ENCODE data around the gene CAB39. TPM values are rescaled to one million over a fixed set of nuclear protein-coding genes. Genes with fewer than 3 reads are reported as not detected.

The CAB39 gene
- total RNA-seq, 1 experiment from 2014 or later, result 39.9 TPM

GRCh38 chr2:230678451-230678850, 34.2 kb upstream of the CAB39 start:
- no peak for DNase-seq (ENCODE audit: low read depth, low spot score)
- POLR2A ChIA-PET, result no interaction called here
- Histone ChIP-seq H3K36me3 (ENCODE audit: control insufficient read depth, insufficient read depth, low read length) (no peaks in the 10 kb centered on the region), H3K27me3 (ENCODE audit: control insufficient read depth, insufficient read depth, low read length) (no peaks in the 10 kb centered on the region), H3K27ac (ENCODE audit: low read length) (no peak overlapping the region), H3K9me3 (ENCODE audit: control insufficient read depth, insufficient read depth, low read depth, low read length) (no peaks in the 10 kb centered on the region), H3K4me1 (ENCODE audit: control insufficient read depth, insufficient read depth, low read length) (no peaks in the 10 kb centered on the region), H3K4me3 (ENCODE audit: low read depth in 2 of 2, low read length in 2 of 2) (no peak overlapping the region)
- CTCF ChIA-PET, result no interaction called here
- no peak for ATAC-seq
- intact Hi-C loops (cut with micrococcal nuclease; ENCODE audit: unreplicated experiment) (no loop called here), in situ Hi-C loops (cut with HindIII; ENCODE audit: low pct_unique_long_range_greater_than_20kb, low sequenced_read_pairs) (no loop called here)
- TF ChIP-seq CTCF (IDR thresholded peaks at IDR 0.05), result no peak
- TF ChIP-seq REST (IDR thresholded peaks at IDR 0.05; ENCODE audit: insufficient read depth in 1 of 2, low read depth in 2 of 2, low read length in 1 of 2), result no peak
- no peak for TF ChIP-seq SIN3A (IDR thresholded peaks at IDR 0.05; ENCODE audit: borderline replicate concordance, insufficient read depth, low read depth, low read length)
- no TSS peak for BruUV-seq (replicated peaks)

DNA sequence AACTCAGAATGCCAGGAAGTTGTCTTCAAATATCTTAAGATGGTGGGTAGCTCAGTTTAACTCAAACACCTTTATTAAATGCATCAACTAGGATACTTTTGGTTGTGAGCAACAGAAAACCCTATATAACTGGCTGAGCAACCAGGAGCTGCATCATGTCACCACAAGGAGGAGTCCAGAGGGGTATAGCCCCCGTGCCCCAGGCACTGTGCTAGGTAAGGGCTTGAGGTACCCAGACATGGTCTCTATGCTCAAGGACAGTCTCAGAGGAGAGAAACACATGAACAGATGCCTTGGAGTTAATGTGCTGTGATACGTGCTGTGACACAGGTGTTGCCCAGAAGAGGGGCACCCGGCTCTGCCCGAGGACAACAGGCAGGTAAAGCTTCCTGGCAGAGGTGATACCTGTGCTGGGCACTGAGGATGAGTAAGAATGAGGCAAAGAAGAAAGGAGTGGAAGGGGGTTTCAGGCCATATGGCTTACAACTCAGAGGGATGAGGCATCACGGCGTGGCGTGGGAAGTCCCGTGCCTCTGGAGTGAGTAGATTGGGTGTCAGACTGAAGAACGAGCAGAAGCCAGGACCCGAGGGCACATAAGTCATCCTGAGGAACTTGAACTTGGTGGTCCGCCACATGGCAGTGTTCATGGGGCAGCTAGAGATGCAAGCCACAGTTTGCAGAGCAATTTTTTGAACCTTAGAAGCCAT, 32.0 kb upstream of the CAB39 start:
- Histone ChIP-seq H3K9me3 (ENCODE audit: control insufficient read depth, insufficient read depth, low read depth, low read length) (no peaks in the 10 kb centered on the region), H3K36me3 (ENCODE audit: control insufficient read depth, insufficient read depth, low read length) (no peaks in the 10 kb centered on the region), H3K27ac (ENCODE audit: low read length) (no peak overlapping the region), H3K27me3 (ENCODE audit: control insufficient read depth, insufficient read depth, low read length) (no peaks in the 10 kb centered on the region), H3K4me1 (ENCODE audit: control insufficient read depth, insufficient read depth, low read length) (peaks cover 14% of the 10 kb centered on the region), H3K4me3 (ENCODE audit: low read depth in 2 of 2, low read length in 2 of 2) (no peak overlapping the region)
- BruUV-seq (replicated peaks), result no TSS peak
- intact Hi-C loops (cut with micrococcal nuclease; ENCODE audit: unreplicated experiment), result no loop called here
- CTCF ChIA-PET, result interaction anchor here (0.5 to 0.6 kb wide), 2 partner anchors 8 to 14 kb away, joined by 3 to 4 read pairs; no protein-coding TSS in a partner anchor
- DNase-seq (ENCODE audit: low read depth, low spot score) (no peak), ATAC-seq (peak; percentile 50; the same call in 1 of the 2 replicates)
- POLR2A ChIA-PET, result no interaction called here
- TF ChIP-seq POLR2AphosphoS5 (IDR thresholded peaks at IDR 0.05; ENCODE audit: low read depth, low read length) (no peak), CTCF (IDR thresholded peaks at IDR 0.05) (no peak), SIN3A (IDR thresholded peaks at IDR 0.05; ENCODE audit: borderline replicate concordance, insufficient read depth, low read depth, low read length) (no peak), REST (IDR thresholded peaks at IDR 0.05; ENCODE audit: insufficient read depth in 1 of 2, low read depth in 2 of 2, low read length in 1 of 2) (no peak), TCF7L2 (IDR thresholded peaks at IDR 0.05; ENCODE audit: low read depth, low read length) (no peak)
- in situ Hi-C loops (cut with HindIII; ENCODE audit: low pct_unique_long_range_greater_than_20kb, low sequenced_read_pairs), result no loop called here
